Effector CD8-positive, alpha-beta T cell (primary cell): ENCODE results near the gene PCBP3.
"Not testable (repeated sequence)": the region's sequence is repeated elsewhere in the genome, so short reads cannot be mapped to it uniquely, and the experiment has no call there.

Source experiments
- DNase-seq: peaks from one replicate; lab custom pipeline; 2025; lab: John Stamatoyannopoulos, UW

PCBP3 gene

GRCh38 chr21:45678790-45679189 lies 35.3 kb downstream of the PCBP3 start:
- not testable (repeated sequence) for DNase-seq

DNA sequence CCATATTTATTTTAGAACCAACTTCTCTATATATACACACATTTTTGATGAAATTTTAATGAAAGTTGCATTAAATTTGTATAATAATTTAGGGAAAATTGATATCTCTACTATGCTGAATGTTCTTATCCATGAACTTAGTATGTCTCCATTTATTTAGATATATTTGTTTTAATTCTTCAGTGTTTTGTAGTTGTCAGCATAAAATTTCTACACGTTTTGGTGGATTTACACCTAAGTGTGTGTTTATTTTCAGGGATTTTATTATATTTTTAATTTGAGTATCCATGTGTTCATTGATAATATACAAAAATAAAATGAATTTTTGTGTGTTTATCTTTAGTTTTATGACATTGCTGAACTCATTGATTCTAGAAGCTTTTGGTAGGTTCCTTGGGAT lies 36.7 kb downstream of the PCBP3 start:
- no peak for DNase-seq

DNA sequence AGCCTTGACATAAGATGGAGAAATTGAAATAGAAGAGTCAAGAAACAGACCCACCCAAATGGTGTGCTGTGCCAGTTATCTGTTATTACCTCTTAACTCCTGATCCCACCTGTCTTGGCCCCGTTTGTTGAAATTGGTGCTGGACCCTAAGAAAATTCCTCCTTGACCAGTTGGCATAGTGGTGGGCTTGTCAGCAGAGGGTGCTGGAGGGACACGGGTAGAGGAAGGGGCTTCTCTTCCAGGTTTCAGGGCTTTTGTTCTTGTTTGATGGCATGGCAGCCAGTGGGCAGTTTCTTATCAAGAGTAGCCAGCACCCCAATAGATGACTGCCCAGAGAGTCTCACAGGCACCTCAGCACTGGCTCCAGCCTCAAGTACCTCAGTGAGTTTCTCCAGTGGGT lies 51.6 kb downstream of the PCBP3 start:
- no peak for DNase-seq

- DNase-seq, result no peak
These were observed 55.1 kb downstream of the PCBP3 start for GRCh38 chr21:45698493-45699184.

- DNase-seq, result no peak
These were observed 55.9 kb downstream of the PCBP3 start for GRCh38 chr21:45699251-45699942.

DNA sequence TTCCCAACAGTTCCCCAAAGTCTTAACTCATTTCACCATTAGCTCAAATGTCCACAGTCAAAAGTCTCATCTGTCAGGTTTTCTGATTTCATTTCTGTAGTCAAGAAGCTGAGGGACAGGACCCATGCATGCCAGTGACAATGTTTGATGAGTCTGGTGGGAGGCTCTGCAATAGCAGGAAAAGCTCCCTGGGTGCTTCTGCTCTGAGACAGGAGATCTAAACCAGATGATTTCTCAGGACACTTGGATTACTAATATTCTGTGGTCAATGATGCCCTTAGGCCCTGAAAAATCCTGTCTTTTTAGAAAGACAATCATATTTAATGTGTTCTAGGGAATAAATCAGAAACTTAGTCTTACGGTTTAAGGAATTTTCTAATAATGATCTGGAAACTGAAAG lies 56.4 kb downstream of the PCBP3 start:
- no peak for DNase-seq

DNA sequence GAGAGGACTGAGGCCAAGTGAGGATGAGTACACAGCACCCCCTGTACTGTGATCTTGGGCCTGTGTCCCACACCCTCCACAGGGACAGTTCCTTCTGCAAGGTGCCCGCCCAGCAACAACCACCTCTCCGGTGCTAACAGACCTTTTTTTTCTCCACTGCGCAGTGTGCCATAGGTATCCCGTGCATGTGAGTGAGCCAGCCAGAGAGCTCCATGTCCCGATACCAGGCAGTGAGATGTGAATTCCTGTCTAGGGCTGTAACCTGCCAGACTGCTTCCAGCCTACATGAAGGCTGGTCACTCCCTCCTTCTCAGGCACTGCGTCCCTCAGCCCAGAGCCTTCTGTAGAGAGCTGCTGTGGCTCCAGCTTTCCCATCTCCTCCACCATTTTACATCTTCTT lies 56.9 kb downstream of the PCBP3 start:
- DNase-seq, result no peak

- no peak for DNase-seq
These were observed 61.0 kb downstream of the PCBP3 start for GRCh38 chr21:45704311-45705108.

DNA sequence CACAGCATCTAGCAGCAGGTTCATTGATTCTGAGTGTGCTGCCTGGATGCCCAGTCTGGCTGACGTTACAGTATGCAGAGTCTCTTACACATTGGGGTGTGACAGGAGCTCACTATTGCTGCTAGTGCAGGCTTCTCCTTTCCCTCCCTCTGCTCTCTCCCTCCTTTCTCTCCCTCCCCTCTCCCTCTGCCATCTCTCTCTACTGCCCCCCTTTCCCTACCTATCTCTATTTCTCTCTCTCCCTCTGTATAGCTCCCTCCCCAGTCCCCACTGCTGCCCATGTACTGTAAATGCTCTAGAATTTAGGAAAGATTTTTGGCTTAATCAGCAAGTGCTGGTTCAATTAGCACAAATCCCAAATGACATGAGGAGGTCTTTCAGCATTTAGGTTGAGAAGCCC lies 62.8 kb downstream of the PCBP3 start:
- no peak for DNase-seq

GRCh38 chr21:45709173-45709572 lies 65.6 kb downstream of the PCBP3 start:
- no peak for DNase-seq

DNA sequence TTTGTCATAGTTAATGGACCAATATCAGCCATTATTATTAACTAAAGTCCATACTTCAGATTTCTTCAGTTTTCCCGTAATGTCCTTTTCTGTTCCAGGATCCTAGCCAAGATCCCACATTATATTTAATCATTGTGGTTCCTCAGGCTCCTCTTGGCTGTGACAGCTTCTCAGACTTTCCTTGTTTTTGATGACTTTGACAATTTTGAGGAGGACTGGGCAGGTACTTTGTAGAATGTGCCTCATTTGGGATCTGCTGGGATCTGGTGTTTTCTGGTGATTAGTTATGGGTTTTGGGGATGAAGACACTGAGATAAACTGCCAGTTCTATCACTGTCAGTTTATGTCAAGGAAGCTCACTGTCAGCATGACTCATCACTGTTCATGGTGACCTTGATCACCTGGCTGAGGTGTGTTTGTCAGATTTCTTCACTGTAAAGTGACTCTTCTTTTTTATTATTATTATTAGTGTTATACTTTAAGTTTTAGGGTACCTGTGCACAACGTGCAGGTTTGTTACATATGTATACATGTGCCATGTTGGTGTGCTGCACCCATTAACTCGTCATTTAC lies 66.3 kb downstream of the PCBP3 start:
- no peak for DNase-seq

DNA sequence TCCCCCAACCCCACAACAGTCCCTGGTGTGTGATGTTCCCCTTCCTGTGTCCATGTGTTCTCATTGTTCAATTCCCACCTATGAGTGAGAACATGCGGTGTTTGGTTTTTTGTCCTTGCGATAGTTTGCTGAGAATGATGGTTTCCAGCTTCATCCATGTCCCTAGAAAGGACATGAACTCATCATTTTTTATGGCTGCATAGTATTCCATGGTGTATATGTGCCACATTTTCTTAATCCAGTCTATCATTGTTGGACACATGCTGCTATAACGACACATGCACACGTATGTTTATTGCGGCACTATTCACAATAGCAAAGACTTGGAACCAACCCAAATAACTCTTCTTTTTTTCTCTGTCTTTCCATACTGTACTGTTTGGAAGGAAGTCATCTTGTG lies 66.8 kb downstream of the PCBP3 start:
- not testable (repeated sequence) for DNase-seq

DNA sequence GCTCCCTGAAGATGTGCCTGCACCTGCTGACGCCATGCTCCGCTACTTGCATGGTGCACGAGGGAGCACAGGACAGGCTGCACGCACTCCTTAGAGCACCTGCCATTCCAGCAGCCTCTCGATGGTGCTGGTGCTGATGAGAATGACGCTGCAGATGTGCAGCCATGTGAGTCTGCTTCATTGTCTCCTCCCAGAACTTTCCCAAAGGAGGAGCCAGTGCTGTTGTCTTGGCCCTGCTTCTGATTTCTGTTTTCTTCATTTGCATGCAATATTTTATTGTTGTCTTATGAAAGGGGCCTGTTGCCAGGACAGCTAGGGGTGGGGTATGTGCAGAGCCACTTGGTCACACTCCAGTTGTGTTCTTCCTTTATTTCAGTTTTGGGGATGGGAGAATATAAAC lies 70.1 kb downstream of the PCBP3 start:
- DNase-seq, result no peak

GRCh38 chr21:45715441-45715840 lies 71.9 kb downstream of the PCBP3 start:
- DNase-seq, result no peak

DNA sequence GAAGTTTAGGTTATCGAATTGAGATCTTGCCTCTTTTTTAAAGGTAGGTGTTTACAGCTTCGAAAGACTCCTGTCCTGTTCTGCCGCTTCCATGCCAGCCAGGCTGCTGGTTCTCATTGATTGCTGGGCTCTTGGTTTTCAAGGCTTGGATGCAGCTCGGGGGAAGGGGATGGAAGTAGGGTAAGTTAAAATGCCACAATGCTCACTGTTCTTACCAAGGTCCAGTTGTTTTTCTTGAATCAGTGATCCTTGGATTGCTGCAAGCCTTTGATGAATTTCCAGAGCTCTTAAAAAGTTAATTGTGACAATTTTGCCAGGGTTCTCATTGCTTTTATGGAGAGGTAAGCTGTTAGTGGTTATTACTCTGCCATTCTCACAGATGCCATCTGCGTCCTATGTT lies 74.9 kb downstream of the PCBP3 start:
- DNase-seq, result no peak

DNA sequence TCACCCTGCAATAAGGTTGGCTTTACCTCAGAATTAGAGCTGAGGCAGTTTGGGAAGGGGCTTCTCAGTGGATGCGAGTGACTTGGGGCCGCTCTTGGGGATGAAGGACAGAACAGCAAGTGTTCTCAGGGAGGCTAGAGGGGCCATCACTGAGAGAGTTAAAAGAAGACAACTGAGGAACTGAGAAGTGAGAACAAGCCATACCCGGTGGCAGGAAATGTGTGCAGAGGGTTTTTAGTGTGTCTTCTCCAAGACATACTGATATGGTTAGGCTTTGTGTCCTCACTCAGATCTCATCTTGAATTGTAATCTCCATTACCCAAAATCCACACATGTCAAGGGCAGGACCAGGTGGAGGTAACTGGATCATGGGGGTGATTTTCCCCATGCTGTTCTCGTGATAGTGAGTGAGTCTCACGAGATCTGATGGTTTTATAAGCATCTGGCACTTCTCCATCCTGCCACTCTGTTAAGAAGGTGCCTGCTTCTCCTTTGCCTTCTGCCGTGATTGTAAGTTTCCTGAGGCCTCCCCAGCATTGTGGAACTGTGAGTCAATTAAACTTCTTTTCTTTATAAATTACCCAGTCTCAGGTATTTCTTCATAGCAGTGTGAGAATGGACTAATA lies 75.8 kb downstream of the PCBP3 start:
- DNase-seq, result no peak

DNA sequence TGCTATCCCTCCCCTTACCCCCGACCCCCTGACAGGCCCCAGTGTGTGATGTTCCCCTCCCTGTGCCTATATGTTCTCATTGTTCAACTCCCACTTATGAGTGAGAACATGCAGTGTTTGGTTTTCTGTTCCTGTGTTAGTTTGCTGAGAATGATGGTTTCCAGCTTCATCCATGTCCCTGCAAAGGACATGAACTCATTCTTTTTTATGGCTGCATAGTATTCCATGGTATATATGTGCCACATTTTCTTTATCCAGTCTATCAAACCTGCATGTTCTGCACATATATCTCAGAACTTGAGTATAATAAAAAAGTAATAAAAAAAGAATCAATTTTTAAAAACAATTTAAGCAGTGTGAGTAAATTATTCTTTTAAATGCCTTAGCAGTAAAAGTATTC lies 76.7 kb downstream of the PCBP3 start:
- DNase-seq, result not testable (repeated sequence)

DNA sequence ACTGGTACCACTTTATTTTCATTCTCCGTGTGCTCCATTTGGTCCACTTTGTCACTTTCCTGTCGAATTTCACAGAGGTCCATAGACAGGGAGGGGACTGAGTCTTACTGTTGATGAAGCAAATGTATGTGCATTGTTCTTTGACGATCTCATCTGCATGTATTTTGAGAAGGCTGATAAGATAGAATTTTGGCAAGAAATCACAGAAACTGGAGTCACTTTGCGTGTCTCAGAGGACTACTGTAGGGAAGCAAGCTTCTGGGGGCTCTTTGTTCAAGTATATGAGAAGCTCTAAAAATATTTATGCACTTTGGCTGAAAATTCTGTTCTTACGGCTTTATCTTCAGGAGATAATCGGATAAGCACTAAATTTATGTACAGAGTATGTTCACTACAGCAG lies 78.1 kb downstream of the PCBP3 start:
- no peak for DNase-seq

DNA sequence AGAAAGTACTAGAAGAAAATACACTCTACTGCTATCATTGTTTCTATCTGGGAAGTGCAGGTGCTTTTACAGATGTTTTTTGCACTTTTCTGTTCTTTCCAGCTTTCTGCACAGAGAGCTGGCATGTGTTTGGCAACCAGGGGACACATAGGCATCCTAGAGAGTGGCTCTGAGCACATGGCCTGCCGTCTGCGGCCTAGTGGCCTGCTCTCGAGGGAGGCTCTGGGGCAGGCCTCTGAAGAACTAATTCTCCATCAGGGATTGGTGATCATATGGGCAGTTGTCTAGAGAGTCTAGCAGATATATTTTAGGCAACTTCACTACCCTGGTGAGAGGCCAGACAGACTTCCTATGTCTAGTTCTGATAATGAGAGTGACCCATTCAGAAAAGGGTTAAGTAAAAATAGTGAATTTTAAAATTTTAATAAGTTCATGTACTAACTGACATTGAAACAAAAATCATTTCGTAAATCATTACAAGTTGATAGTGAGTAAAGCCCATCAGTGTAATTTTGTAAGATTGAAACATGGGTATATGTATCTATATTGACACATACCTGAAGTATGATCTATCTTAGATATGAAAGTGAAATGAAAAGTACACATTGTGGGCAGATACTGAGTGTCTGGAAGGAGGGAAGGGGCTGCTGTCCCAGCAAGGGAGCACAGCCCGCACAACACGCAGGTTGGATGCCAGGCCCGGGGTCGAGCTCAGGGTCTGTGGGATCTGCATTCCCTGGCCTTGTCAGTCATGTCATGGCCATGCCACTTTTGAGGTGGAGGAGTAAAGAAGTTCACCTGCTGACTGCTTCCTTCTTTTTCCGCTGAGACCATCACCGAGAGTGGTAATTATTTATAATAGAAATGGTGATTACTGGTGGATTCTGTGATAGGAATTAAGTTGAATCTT lies 79.8 kb downstream of the PCBP3 start:
- DNase-seq, result no peak

GRCh38 chr21:45724345-45724961 lies 80.9 kb downstream of the PCBP3 start:
- DNase-seq, result no peak
